Hindlimb muscle (tissue), 1 donor: ENCODE data around the gene HSPA1L. TPM values are rescaled to one million over a fixed set of nuclear protein-coding genes. Genes with fewer than 3 reads are reported as not detected.
A peak's percentile ranks its signal among the peaks of the same experiment; 100 is the strongest.

ENCODE experiments used
- DNase-seq: peaks from one replicate; pipeline ENCODE4 v3.0.0-alpha.2; 2013
- polyA plus RNA-seq: library from polyadenylated mRNA; unstranded; fragments of 120-200 nt; gene quantifications from one replicate; pipeline ENCODE4 v1.2.1, GENCODE V29; 2013; ENCODE audit not compliant: insufficient read length

Gene HSPA1L
- polyA plus RNA-seq, 1 donor = 3.7 TPM

DNA sequence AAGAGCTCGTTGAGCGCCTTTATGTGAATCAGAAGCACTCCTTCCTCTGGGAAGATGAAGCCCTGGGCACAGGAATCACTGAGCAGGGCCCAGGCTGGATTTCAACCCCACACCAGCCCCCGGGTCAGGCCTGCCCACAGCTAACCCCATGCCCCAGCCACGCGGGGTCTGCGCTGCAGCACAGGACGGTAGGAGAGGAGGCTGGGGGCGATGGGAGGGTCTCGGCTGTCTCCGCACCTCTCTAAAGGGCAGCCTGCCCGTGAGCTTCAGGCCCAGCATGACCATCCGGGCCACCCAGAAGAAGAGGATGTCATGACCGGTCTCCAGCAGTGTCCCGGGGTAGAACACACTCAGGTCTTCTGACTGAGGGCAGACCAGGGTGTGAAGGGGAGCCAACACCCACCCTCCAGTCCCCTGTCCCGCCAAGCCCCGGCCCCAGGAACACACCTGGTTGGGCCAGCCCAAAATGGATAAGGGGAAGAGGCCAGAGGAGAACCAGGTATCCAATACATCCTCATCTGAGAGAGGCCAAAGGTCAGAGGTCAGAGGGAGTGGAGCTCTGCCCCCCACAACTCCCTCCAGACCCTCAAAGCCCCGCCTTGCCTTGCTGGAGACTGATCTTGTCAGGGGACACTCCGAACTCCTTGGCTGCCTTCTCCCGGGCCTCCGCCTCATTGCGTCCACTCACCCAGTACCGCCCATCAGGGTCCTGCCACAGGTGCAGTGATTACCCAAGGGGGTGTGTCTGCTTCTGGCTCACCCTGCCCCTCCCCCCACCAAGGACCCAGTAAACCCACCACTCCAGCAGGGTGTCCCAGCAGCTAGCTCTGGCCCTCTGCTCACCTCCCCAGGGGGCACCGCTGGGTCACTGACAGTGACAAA is 33.6 kb downstream of the HSPA1L start:
- no peak for DNase-seq

DNA sequence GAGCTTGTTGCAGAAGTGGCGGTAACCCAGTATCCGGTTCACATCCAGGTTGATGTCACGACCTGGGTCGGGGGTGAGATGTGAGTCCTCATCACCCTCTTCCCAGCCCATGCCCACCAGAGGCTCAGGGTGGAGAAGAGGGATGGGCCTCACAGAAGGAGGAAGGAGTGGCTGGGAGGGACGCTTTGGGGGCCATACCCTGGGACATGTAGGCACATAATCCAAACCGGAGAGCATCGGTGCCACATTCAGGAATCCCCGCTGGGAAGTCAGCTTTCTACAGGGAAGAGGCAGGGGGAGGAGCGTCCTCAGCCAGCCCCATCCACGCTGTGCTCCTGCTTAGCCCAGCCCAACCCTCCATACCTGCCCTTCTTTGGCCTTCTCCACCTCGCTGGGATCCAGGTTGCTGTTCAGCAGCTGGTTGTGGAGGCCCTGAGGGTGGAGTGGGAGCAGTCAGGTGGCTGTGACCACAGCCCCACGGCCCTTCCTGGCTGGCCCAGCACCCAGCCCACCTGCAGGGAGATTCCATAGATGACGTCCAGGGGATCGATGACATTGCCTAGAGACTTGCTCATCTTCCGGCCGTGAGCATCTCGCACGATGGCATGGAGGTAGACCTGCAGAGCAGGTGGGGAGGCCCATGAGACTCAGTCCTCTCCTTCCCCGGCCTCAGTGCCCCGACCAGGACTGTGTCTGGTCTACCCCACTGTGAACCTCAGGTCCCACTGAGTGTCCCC is 34.4 kb downstream of the HSPA1L start:
- DNase-seq = no peak

DNA sequence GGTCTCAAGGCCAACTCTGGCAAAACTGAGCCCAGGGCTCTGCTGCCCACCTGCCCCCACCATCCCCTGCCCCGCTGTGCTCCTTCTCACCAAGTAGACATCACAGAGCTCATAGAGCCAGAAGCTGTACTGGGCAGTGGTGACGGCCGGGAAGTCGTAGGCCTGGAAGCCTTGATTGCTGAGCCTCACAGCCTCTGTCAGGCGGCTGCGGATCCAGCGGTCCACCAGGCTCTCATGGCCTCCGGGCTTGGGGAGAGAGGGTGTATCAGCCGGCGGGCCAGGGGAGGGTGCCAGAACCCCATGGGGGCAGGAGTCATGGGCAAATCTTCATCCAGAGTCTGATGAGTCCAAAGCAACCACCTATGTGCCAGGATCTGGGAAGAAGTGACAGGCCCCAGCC is 35.2 kb downstream of the HSPA1L start:
- DNase-seq = no peak

DNA sequence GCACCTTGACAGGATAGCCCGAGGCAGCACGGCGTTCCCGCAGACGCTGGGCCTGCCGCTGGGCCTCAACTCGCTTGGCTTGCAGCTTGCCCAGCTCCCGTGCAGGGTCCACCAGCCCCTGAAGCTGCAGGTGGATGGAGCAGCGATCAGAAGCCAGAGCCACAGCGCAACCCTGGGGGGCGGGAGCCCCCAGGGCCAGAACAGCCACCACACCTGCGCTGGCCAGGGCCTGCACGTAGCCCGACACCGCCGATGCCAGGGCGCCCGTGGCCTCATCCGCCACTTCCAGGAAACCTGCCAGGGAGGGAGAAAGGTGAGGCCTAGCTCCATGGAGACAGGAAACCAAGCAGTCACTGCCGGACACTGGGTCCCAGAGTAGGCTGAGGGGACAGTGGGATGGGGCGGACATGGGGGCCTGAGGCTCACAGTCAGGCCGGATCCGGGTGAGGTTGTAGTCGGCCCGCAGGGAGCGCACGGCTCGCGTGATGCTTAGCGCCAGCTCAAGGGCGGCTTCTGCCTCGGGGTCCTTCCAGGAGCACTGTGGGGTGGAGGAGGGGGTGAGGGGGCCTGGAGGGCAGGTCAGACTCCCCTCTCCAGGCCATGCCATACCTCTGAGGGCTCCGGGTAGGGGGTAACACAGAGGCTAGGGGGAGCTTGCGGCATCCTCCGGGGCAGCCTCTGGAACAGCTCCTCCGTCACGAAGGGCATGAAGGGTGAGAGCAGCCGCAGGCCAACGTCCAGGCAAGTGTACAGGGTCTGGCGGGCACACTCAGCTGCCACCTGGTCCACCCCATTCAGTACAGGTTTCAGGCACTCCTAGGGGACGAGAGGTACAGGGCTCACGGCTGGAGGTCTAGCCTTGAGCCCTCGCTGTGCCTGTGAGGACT is 35.8 kb downstream of the HSPA1L start:
- DNase-seq = no peak

GRCh38 chr6:31778193-31778592 is 36.9 kb downstream of the HSPA1L start:
- no peak for DNase-seq

- no peak for DNase-seq
These were observed 37.4 kb downstream of the HSPA1L start for GRCh38 chr6:31777667-31778050.

DNA sequence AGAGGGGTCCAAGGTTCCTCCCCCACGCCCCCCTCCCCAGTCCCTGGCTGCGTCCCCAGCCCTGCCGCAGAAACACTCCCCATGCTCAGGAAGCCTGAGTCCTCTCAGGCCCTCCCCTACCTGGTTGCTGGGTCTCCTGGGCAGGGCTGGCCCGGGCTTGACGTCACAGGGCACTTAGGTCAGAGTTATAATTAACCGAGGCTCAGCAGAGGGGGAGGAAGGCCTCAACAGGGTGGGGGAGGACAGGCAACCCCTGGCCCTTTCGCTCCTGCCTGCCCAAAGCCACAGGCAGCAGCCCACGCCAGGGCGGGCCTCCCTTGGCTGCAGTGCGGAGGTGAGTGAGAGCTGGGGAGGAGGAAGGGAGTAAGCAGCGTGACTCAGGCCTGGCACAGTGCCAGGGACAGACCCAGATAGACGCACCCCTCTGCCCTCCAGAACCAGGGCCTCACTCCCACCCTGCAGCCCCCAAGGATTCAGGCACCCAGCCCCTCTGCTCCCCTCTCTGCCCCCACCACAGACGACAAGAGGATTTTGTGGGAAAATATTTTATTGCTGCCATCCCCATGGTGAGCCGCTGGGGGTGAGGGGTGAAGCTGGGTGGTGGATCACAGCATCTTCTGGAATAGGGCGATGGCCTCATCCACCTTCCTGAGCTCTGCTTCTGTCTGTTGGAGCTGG is 38.0 kb downstream of the HSPA1L start, which contains the start of gene VWA7:
Gene VWA7 (minus strand): TSS at position 340 of the 678 bp plus-strand sequence. CDS start 549 bp downstream, outside the sequence.
- no peak for DNase-seq

DNA sequence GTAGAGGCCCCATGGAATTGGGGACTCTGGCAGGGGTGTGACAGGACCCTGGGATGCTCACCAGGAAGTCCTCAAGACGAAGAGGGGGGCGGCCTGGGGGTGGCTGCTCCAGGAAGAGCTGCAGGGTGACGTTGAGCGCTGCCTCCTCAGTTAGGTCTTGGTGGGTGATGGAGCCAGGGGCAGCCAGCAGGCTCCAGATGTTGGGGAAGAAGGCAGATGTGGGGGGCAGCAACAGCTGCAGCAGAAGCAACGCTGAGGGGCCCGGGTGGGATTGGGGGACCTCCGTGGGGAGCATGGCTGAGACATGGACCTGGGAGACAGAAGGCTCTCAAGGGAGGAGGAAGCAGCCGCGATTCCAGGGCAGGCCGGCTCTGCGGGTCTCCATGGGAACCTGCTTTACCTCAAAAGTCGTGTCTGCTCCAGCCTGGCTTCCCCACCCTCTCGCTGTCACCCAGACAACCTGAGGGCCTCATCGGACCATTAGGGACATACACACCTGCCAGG is 38.5 kb downstream of the HSPA1L start:
- DNase-seq = no peak

DNA sequence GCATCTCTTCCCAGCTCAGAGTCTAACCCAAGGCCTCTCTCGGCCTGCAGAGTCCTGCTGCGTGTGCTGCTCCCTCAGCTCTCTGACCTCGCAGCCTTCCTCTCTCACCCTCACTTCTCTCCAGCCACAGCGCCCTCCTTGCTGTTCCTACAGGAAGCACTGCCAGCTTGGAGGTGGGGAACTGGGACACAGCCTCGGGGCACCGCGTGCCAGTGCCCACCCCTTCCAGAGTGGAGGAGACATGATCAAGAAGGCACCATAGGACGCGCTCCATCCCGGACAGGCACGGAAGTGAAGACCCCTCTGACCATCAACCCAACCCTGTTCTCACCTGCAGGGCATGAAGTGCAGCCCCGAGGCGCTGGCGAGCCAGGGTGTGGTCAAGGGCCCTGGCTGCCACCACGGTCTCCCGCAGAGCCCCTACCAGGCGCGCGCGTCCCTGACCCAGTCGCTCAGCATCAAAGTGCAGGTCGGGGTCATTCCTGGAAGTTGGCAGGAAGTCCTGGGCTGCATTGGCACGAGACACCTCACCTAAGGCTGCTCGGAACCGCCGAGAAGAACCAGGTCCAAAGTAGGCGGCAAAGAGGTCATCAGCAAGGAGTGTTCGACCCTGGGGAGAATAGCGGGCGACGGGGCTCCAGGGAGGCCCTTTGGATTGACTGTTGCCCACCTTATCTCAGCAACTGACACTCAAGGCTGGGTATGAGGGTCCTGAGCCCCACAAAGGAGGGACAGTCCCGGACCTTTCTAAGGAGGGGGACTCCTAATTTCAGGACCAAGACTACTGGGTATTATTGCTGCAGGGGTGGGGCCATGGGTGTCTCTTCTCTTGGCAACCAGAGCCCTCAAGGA is 39.2 kb downstream of the HSPA1L start:
- no peak for DNase-seq

DNA sequence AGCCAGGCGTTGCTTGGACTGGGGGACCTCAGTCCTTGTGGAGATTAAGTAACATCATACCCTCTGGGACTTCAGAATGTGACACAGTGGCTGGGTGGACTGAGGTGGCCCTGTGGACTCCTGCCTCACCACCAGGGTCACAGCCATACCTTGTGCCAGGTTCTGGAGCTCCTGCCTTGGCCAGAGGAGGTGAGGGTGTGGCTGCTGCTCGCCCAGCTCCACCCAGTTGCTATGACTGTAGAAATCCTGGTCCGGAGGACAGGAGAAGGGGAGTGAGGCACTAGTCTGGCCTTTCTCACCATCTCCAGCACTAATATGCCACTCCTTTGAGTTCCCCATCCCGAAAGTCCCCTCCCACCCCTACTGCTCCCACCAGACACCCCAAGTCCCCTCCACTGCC is 39.9 kb downstream of the HSPA1L start:
- no peak for DNase-seq

DNA sequence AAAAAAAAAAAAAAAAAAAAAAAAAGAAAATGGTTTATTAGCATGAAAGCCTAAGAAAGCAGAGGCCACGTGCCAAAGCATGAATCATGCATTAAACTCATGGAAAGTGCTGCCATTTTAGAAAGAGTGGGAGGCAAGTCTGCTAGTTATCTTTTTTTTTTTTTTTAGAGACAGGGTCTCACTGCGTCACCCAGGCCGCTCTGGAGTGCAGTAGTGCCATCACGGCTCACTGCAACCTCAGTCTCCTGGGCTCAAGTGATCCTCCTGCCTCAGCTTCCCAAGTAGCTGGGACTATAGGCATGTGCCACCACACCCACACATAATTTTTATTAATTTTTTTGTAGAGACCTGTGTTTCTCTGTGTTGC is 43.1 kb downstream of the HSPA1L start:
- DNase-seq = no peak

GRCh38 chr6:31770860-31771259 is 44.2 kb downstream of the HSPA1L start:
- no peak for DNase-seq

- DNase-seq = no peak
These were observed 45.3 kb downstream of the HSPA1L start for GRCh38 chr6:31769684-31770371.

- no peak for DNase-seq
These were observed 46.5 kb downstream of the HSPA1L start for GRCh38 chr6:31768363-31769257.

- no peak for DNase-seq
These were observed 47.9 kb downstream of the HSPA1L start for GRCh38 chr6:31767096-31767645.

DNA sequence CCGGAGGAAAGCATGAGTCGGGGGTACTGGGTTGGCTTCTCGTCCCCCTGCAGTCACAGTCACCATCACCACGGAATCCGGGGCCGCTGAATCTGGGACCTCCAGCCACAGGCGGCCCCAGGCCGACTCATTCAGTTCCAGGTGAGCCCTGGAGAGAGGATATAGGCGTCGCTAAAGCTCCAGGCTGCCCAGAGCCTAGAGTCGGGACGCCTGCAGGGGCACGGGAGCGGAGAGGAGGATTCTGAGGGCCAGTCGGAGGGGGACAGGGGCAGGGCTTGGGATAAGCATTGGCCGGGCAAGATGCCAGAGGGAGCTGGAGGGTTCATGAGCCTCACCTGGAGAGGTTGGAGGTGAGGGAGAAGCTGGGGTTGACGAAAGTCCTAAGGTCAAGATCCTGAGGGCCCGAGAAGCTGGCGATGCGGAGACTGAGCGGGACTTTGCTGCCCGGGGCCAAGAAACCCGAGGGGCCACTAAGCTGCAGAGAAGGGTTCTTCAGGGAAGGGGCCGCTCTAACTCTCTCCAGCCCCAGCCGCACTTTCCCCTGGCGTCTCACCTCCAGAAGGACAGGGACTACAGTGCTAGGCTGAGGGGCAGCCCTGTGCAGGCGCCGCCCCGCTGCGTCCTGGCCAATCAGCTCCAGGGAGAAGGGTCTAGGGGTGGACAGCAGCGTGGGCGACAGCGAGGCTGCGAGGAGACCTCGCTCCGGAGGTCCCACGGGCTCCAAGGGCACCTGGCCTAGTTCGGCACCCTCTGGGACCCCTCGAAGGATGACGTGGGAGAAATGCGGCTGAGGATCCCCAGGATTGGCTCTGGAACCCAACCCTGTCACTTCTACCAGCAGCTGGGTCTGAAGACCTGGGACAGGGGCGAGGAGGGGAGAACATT is 48.9 kb downstream of the HSPA1L start:
- DNase-seq = peak; percentile 31

- no peak for DNase-seq
These were observed 49.5 kb downstream of the HSPA1L start for GRCh38 chr6:31765559-31765909.

DNA sequence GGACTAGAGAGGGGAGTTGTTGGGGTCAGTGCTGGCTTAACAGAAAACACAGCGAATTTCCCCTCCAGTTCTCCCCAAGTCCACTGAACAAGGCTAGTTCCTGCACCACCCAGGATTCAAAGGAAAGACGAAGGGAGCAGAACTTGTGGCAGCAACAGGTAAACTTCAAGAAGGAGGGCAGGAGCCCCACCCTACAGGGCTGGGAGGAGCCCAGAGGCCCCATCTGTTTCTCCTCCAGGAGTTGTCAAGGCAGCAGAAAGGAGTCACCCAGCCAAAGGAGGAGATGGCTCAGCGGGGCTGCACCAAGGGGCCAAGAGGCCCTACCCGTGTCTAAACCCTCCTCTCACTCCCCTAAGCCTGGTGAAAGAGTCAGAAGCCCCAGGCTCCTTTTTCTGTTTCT is 50.9 kb downstream of the HSPA1L start:
- no peak for DNase-seq
